ENCODE results near the gene LEMD2.

- no peak for TF ChIP-seq CTCF (conservative IDR thresholded peaks at IDR 0.05; ENCODE audit: low read length)
- TF ChIP-seq EZH2phosphoT487 (IDR thresholded peaks at IDR 0.05; ENCODE audit: borderline replicate concordance): no peak
Observed at GRCh38 chr6:33820784-33821520, 32.0 kb upstream of the LEMD2 start.
